H1 (cell line): ENCODE results near the gene ABI2. TPM values are rescaled to one million over a fixed set of nuclear protein-coding genes. Genes with fewer than 3 reads are reported as not detected.

ENCODE experiments used
- CTCF ChIA-PET: fragments of 300-600 bp; sonication (Branson Sonifier 250); formaldehyde crosslinking; loops from one replicate; lab custom pipeline; 2021; ENCODE audit not compliant: partially characterized antibody; lab: Charles Lee
- POLR2A ChIA-PET: fragments of 300-600 bp; sonication (Branson Sonifier 250); formaldehyde crosslinking; loops from one replicate; lab custom pipeline; 2021; ENCODE audit warnings: inconsistent platforms; ENCODE audit not compliant: partially characterized antibody; lab: Charles Lee
- DNase-seq, 2 experiments: peaks; one replicate each; pipeline versions ENCODE4 v3.0.0 to v3.0.0-alpha.2; 2010 to 2022; ENCODE audit warnings: low spot score in 2 of 2, low read depth in 1 of 2, mixed read lengths in 1 of 2
- FAIRE-seq: peaks from 2 replicates; lab custom pipeline; 2011; peaks lifted over from hg19 to GRCh38; lab: Jason Lieb, UNC
- H2AFZ ChIP-seq: 2 replicates; pipeline ENCODE4 v1.8.1; 2012; ENCODE audit warnings: low read length, inconsistent platforms
- H2AK5ac ChIP-seq: 2 replicates; pipeline ENCODE4 v1.6.1; 2013; ENCODE audit warnings: low read depth, low read length
- H2BK120ac ChIP-seq: replicated peaks from 2 replicates; pipeline ENCODE3; 2013; ENCODE audit warnings: low read depth, low read length, inconsistent platforms
- H2BK12ac ChIP-seq: 2 replicates; pipeline ENCODE4 v1.6.1; 2013; ENCODE audit warnings: low read depth, low read length
- H2BK15ac ChIP-seq: 2 replicates; pipeline ENCODE4 v1.6.1; 2013; ENCODE audit warnings: low read length
- H2BK20ac ChIP-seq: 2 replicates; pipeline ENCODE4 v1.6.1; 2013; ENCODE audit warnings: low read length
- H2BK5ac ChIP-seq: 2 replicates; pipeline ENCODE4 v1.6.1; 2013; ENCODE audit warnings: low read depth, low read length
- H3K14ac ChIP-seq: 2 replicates; pipeline ENCODE4 v1.6.1; 2013; ENCODE audit warnings: inconsistent platforms; ENCODE audit not compliant: insufficient read length
- H3K18ac ChIP-seq: 2 replicates; pipeline ENCODE4 v1.6.1; 2013; ENCODE audit warnings: low read length; ENCODE audit errors: extremely low read depth
- H3K23ac ChIP-seq: 2 replicates; pipeline ENCODE4 v1.6.1; 2013; ENCODE audit warnings: inconsistent platforms; ENCODE audit not compliant: insufficient read length
- H3K23me2 ChIP-seq: 2 replicates; pipeline ENCODE4 v1.6.1; 2013; ENCODE audit warnings: low read depth, low read length
- H3K27ac ChIP-seq: 2 replicates; pipeline ENCODE4 v1.6.1; 2011; ENCODE audit warnings: low read depth, low read length, inconsistent platforms
- H3K27me3 ChIP-seq, 4 experiments: replicated peaks in 1 of 4; 1 replicate in 1 of 4; 2 replicates in 3 of 4; pipeline versions ENCODE4 v1.6.1 to v1.8.1; 2011 to 2013; ENCODE audit warnings: low read length in 3 of 4, mild to moderate bottlenecking in 3 of 4, inconsistent platforms in 2 of 4, mixed read lengths in 2 of 4, moderate library complexity in 1 of 4; ENCODE audit not compliant: control insufficient read depth in 3 of 4, insufficient read depth in 3 of 4; ENCODE audit errors: extremely low read depth in 1 of 4
- H3K36me3 ChIP-seq, 4 experiments: 2 replicates each; pipeline versions ENCODE4 v1.6.1 to v1.8.1; 2011 to 2013; ENCODE audit warnings: mild to moderate bottlenecking in 4 of 4, low read length in 3 of 4, moderate library complexity in 2 of 4, control low read depth in 1 of 4, inconsistent platforms in 1 of 4; ENCODE audit not compliant: insufficient read depth in 4 of 4, control insufficient read depth in 2 of 4
- H3K4ac ChIP-seq: replicated peaks from 2 replicates; pipeline ENCODE3; 2013; ENCODE audit warnings: low read length, low read depth, mixed read lengths, inconsistent platforms; ENCODE audit not compliant: insufficient read length
- H3K4me1 ChIP-seq, 4 experiments: replicated peaks in 1 of 4; 1 replicate in 1 of 4; 2 replicates in 3 of 4; pipeline versions ENCODE4 v1.6.1 to v1.8.1; 2011 to 2013; ENCODE audit warnings: low read length in 3 of 4, inconsistent platforms in 2 of 4, mixed read lengths in 1 of 4; ENCODE audit not compliant: insufficient read depth in 4 of 4, control insufficient read depth in 3 of 4
- H3K4me2 ChIP-seq, 2 experiments: 2 replicates each; pipeline versions ENCODE4 v1.6.1 to v1.8.1; 2011 to 2013; ENCODE audit warnings: low read depth in 2 of 2, low read length in 2 of 2, control low read depth in 1 of 2, inconsistent platforms in 1 of 2, mild to moderate bottlenecking in 1 of 2; ENCODE audit not compliant: insufficient read depth in 1 of 2
- H3K4me3 ChIP-seq, 4 experiments: fragments of 200-600, 300-600 bp in 1 of 4; sonication (generic), shearing (Covaris generic), sonication (Bioruptor Twin) in 1 of 4; 2 replicates each; pipeline versions ENCODE4 v1.5.1 to v1.8.1; 2011 to 2016; ENCODE audit warnings: low read length in 4 of 4, low read depth in 3 of 4, control low read depth in 2 of 4, inconsistent platforms in 2 of 4, mild to moderate bottlenecking in 2 of 4, mixed read lengths in 1 of 4, moderate library complexity in 1 of 4; ENCODE audit not compliant: insufficient read depth in 2 of 4; ENCODE audit errors: extremely low read depth in 1 of 4
- H3K56ac ChIP-seq: replicated peaks from 2 replicates; pipeline ENCODE3; 2013; ENCODE audit warnings: low read depth, mild to moderate bottlenecking, mixed read lengths, low read length, inconsistent platforms; ENCODE audit not compliant: insufficient read length
- H3K79me1 ChIP-seq: 2 replicates; pipeline ENCODE4 v1.6.1; 2013; ENCODE audit warnings: low read depth, low read length, control low read depth
- H3K79me2 ChIP-seq, 2 experiments: 2 replicates each; pipeline versions ENCODE4 v1.6.1 to v1.8.1; 2012 to 2013; ENCODE audit warnings: low read length in 2 of 2, mild to moderate bottlenecking in 2 of 2, inconsistent platforms in 1 of 2; ENCODE audit not compliant: insufficient read depth in 2 of 2, control insufficient read depth in 1 of 2
- H3K9ac ChIP-seq, 4 experiments: replicated peaks in 1 of 4; 1 replicate in 1 of 4; 2 replicates in 3 of 4; pipeline versions ENCODE4 v1.6.1 to v1.8.1; 2011 to 2013; ENCODE audit warnings: low read depth in 3 of 4, low read length in 3 of 4, control low read depth in 2 of 4, mild to moderate bottlenecking in 2 of 4, moderate library complexity in 2 of 4, inconsistent platforms in 1 of 4; ENCODE audit errors: extremely low read depth in 1 of 4
- H3K9me3 ChIP-seq, 2 experiments: 2 replicates each; pipeline versions ENCODE4 v1.6.1 to v1.8.1; 2012 to 2013; ENCODE audit warnings: mild to moderate bottlenecking in 2 of 2, moderate library complexity in 2 of 2, control low read depth in 1 of 2, inconsistent platforms in 1 of 2, low read depth in 1 of 2, low read length in 1 of 2, mixed read lengths in 1 of 2; ENCODE audit not compliant: insufficient read depth in 2 of 2
- H4K20me1 ChIP-seq, 2 experiments: replicated peaks in 1 of 2; 2 replicates each; pipeline versions ENCODE3 to v1.8.1; 2011 to 2013; ENCODE audit warnings: inconsistent platforms in 2 of 2, low read length in 2 of 2, mild to moderate bottlenecking in 1 of 2; ENCODE audit not compliant: insufficient read depth in 2 of 2, control insufficient read depth in 1 of 2
- H4K5ac ChIP-seq: 2 replicates; pipeline ENCODE4 v1.6.1; 2013; ENCODE audit warnings: low read length, low read depth, mixed read lengths, inconsistent platforms; ENCODE audit not compliant: insufficient read length
- H4K8ac ChIP-seq: 2 replicates; pipeline ENCODE4 v1.8.0; 2013; ENCODE audit warnings: mild to moderate bottlenecking, moderate library complexity, low read length, inconsistent platforms; ENCODE audit not compliant: insufficient read depth; ENCODE audit errors: extremely low read depth
- H4K91ac ChIP-seq: replicated peaks from 2 replicates; pipeline ENCODE3; 2013; ENCODE audit warnings: low read length, mixed read lengths, inconsistent platforms; ENCODE audit not compliant: insufficient read length
- BCL11A ChIP-seq, 2 experiments: IDR thresholded peaks; one replicate each; pipeline ENCODE4 v1.6.1; 2011; ENCODE audit warnings: low read depth in 2 of 2, low read length in 2 of 2, mild to moderate bottlenecking in 2 of 2
- polyA plus RNA-seq, 7 experiments: library from polyadenylated mRNA; depleted of rRNA in 3 of 7; stranded (reverse) in 5 of 7; unstranded in 2 of 7; fragments of >200 nt in 5 of 7; fragments of 200-250 nt in 2 of 7; gene quantifications; 1 replicate in 5 of 7; 2 replicates in 1 of 7; 4 replicates in 1 of 7; pipeline versions ENCODE4 v1.2.1 to v1.2.3, GENCODE V29; 2011 to 2013; ENCODE audit warnings: missing spikeins in 2 of 7, mixed read lengths in 2 of 7
- total RNA-seq: library from RNA; stranded (reverse); fragmentation: NEBNext Ultra II Directional; extraction: Animal tissue kit (Norgen Biotek cat#: 25700); gene quantifications from 2 replicates; pipeline ENCODE4 v1.2.1, GENCODE V29; 2021
- TF ChIP-seq, protein P1 (sequence below), 3 experiments: IDR thresholded peaks; 1 replicate in 2 of 3; 2 replicates in 1 of 3; pipeline versions ENCODE4 v1.5.1 to v1.6.1; 2011; ENCODE audit warnings: low read length in 3 of 3, mild to moderate bottlenecking in 3 of 3, inconsistent platforms in 2 of 3, low read depth in 1 of 3, moderate library complexity in 1 of 3; ENCODE audit not compliant: insufficient read depth in 1 of 3; ENCODE audit errors: control extremely low read depth in 1 of 3

Gene ABI2
- total and polyA plus RNA-seq, 2 of the 8 experiments (the other 6 are each of a cell fraction or from before 2014, with no cell fraction given): 62.3 to 118 TPM

DNA sequence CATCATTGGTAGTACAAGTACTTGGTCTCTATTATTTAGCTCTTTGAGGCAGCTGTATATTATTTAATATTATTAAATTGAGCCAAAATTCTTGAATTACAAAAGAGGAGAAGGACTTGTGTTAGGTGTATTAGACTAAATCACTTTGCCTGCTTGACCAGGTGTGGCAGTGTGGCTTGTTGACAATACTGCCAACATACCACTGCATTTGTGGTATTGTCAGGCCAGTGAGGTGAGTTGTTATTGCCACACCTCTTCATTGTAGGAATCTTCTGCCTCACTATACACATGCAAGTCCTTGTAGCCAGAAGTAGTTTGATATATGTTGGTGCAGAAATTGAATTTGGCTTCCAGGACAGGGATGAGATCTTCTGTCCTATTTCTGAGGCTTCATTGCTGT, 48.9 kb upstream of the ABI2 start:
- Histone ChIP-seq H4K5ac (no peak overlapping the region), H3K4me2 (no peak overlapping the region), H3K4me1 (no peaks in the 10 kb centered on the region), H3K56ac (no peak overlapping the region), H3K23me2 (no peaks in the 10 kb centered on the region), H2BK120ac (no peak overlapping the region), H3K18ac (no peak overlapping the region), H3K27me3 (no peaks in the 10 kb centered on the region), H4K8ac (no peak overlapping the region), H3K9ac (no peak overlapping the region), H3K79me2 (no peaks in the 10 kb centered on the region), H4K20me1 (no peaks in the 10 kb centered on the region), H3K9me3 (no peaks in the 10 kb centered on the region), H3K4ac (no peak overlapping the region), H2BK12ac (no peak overlapping the region), H2BK5ac (no peak overlapping the region), H3K79me1 (no peaks in the 10 kb centered on the region), H3K4me3 (no peak overlapping the region), H3K14ac (no peak overlapping the region), H3K23ac (no peak overlapping the region), H2AFZ (no peak overlapping the region), H3K27ac (no peak overlapping the region), H2BK15ac (no peak overlapping the region; the same call in 1 of the 2 replicates), H3K36me3 (peaks cover 8 to 43% (median 13%) of the 10 kb centered on the region in 4 experiments; a peak in 7 of 8 replicates), H4K91ac (no peak overlapping the region), H2AK5ac (no peak overlapping the region), H2BK20ac (no peak overlapping the region)
- ChIA-PET POLR2A (no interaction called here), CTCF (interaction anchor here (1.4 kb wide), 1 partner anchor 8 kb away, joined by 3 read pairs; no protein-coding TSS in a partner anchor)
- DNase-seq: no peak
- FAIRE-seq: no peak
- TF ChIP-seq, protein P1, sequence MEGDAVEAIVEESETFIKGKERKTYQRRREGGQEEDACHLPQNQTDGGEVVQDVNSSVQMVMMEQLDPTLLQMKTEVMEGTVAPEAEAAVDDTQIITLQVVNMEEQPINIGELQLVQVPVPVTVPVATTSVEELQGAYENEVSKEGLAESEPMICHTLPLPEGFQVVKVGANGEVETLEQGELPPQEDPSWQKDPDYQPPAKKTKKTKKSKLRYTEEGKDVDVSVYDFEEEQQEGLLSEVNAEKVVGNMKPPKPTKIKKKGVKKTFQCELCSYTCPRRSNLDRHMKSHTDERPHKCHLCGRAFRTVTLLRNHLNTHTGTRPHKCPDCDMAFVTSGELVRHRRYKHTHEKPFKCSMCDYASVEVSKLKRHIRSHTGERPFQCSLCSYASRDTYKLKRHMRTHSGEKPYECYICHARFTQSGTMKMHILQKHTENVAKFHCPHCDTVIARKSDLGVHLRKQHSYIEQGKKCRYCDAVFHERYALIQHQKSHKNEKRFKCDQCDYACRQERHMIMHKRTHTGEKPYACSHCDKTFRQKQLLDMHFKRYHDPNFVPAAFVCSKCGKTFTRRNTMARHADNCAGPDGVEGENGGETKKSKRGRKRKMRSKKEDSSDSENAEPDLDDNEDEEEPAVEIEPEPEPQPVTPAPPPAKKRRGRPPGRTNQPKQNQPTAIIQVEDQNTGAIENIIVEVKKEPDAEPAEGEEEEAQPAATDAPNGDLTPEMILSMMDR (IDR thresholded peaks at IDR 0.05; ENCODE audit: control extremely low read depth in 1 of 3, insufficient read depth in 1 of 3, low read depth in 1 of 3, low read length in 3 of 3): peak in 1 of 3 experiments; percentile 8; a peak in 1 of 4 replicates
- TF ChIP-seq BCL11A (IDR thresholded peaks at IDR 0.05; ENCODE audit: low read depth in 2 of 2, low read length in 2 of 2): no peak
